Measurements from ENCODE around the gene CRTC3.
"Not testable (repeated sequence)": the region's sequence is repeated elsewhere in the genome, so short reads cannot be mapped to it uniquely, and the experiment has no call there.

Gene CRTC3

GRCh38 chr15:90620379-90621067, 90.8 kb downstream of the CRTC3 start:
- FAIRE-seq (no peak), DNase-seq (ENCODE audit: low spot score) (no peak)

DNA sequence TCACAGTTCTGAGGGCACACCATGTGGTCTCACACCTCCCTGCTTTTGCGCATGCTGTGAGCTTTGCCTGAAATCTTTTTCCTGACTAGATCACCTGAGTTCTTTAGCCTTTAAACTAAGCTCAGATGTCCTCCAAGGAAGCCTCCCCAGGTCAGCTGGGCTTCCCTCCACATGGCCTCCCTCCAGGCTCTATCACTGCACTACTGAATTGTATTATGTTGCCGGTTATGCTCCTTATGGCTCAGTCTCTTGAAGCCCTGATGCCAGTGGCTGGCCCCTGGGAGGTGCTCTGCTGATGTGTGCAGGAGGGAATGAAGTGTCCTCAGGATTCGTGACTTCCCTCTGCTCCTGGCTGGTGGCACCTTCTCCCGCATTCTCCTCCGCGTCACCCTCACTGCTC, 94.1 kb downstream of the CRTC3 start:
- no peak for DNase-seq (ENCODE audit: low spot score)
- FAIRE-seq, result no peak

DNA sequence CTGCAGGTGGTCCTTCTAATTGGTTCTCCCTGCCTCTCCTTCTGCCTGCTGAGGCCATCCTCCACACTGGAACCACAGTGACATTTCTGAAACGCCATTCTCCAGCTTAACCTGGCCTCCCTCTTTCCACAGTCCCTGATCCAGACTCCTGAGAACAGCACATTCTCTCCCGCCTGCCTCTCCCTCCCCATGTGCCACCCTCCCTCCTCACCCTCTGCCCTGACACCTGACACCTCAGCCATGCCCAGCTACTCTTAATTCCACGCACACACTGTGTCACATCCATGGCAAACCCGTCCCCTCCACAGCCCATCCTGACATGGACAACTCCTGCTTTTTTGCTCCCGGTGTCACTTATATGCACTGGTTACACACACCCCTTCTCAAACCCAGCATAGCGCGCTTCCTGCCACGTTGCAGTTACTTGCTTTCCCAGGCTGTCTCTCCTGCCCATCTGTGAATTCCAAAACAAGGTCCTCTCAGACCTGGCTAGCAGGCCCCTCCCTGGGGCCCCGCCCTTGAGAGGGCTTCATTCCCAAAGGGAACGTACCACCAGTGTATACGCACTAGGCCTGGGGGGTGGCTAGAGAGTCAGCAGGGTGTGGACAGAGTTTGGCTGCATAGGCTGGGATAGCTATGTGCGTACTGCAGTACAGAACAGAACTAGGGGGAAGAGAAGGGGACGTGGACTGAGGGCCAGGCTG, 94.7 kb downstream of the CRTC3 start:
- FAIRE-seq, result no peak
- no peak for DNase-seq (ENCODE audit: low spot score)

- no peak for DNase-seq (ENCODE audit: low spot score)
- no peak for FAIRE-seq
Measured at GRCh38 chr15:90625037-90625436, 95.3 kb downstream of the CRTC3 start.

GRCh38 chr15:90629217-90629616, 99.5 kb downstream of the CRTC3 start:
- no peak for DNase-seq (ENCODE audit: low spot score)
- FAIRE-seq, result no peak

DNA sequence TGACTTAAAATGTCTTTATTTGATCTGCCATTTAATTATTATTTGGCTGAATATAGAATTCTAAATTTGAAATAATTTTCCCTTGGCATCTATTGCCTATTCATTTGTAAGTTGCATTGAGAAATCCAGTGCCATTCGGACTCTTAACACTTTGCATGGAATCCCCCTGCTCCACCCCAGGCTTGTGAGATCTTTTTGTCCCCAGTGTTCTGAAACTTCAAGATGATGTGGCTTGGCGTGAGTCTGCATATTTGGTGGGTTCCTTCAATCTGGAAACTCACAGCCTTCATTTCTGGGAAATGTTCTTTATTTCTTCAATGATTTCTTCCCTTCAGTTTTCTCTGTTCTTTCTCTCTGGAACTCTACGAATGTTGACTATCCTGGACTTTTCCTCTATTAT, 103.6 kb downstream of the CRTC3 start:
- no peak for FAIRE-seq

DNA sequence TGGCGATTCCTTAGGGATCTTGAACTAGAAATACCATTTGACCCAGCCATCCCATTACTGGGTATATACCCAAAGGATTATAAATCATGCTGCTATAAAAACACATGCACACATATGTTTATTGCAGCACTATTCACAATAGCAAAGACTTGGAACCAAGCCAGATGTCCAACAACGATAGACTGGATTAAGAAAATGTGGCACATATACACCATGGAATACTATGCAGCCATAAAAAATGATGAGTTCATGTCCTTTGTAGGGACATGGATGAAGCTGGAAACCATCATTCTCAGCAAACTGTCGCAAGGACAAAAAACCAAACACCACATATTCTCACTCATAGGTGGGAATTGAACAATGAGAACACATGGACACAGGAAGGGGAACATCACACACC, 107.3 kb downstream of the CRTC3 start:
- not testable (repeated sequence) for FAIRE-seq; DNase-seq (ENCODE audit: low spot score)

More for the DNA sequence above, 103.6 kb downstream of the CRTC3 start:
- DNase-seq (ENCODE audit: low spot score), result no peak

- DNase-seq (ENCODE audit: low spot score), result no peak
- no peak for FAIRE-seq
Measured at GRCh38 chr15:90637693-90638092, 108.0 kb downstream of the CRTC3 start.

- FAIRE-seq (no peak), DNase-seq (ENCODE audit: low spot score) (no peak)
Measured at GRCh38 chr15:90638201-90638691, 108.5 kb downstream of the CRTC3 start.

GRCh38 chr15:90638963-90639362, 109.2 kb downstream of the CRTC3 start:
- FAIRE-seq, result no peak

GRCh38 chr15:90640862-90641261, 111.1 kb downstream of the CRTC3 start:
- FAIRE-seq (no peak), DNase-seq (ENCODE audit: low spot score) (no peak)

More at GRCh38 chr15:90638963-90639362, 109.2 kb downstream of the CRTC3 start:
- DNase-seq (ENCODE audit: low spot score), result no peak

- no peak for FAIRE-seq
Measured at GRCh38 chr15:90641581-90642463, 112.1 kb downstream of the CRTC3 start.

GRCh38 chr15:90642464-90643300, 113.0 kb downstream of the CRTC3 start:
- no peak for DNase-seq (ENCODE audit: low spot score)
- no peak for FAIRE-seq

More at GRCh38 chr15:90641581-90642463, 112.1 kb downstream of the CRTC3 start:
- no peak for DNase-seq (ENCODE audit: low spot score)

DNA sequence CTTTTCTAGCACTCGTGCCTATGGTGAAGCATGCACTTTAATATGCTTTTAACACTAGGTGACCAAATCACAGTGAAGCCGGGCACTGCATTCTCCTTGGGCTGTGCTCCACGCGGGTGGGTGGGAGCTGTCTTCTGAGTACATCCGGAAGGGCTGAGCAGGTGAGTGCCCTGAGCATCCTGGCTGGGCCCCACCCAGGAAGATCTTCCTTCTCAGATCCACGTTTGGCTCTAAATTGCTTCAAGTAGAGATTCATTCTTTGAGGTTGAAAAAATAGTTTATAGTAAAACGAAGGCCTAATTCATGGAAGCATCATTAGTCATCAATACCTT, 113.5 kb downstream of the CRTC3 start:
- no peak for DNase-seq (ENCODE audit: low spot score)
- FAIRE-seq, result no peak

DNA sequence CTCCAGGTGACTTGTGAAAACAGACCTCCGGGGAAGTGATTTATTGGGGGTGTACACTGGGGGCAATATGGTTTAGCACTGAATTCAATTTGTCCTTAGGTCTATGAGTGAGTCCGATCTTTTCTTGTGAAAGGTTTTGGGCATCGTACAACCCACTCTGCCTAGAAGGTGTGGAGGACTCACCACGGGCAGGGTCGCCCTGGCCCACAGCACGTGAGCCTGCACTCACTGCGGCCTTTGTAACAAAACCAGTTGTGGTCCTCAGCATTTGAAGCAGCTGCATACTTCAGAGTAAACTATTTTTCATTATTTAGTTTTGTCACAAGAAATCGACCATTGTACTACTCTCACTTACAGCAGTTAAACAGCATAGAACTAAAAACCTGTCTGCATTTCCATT, 114.8 kb downstream of the CRTC3 start:
- no peak for FAIRE-seq
- no peak for DNase-seq (ENCODE audit: low spot score)

GRCh38 chr15:90644952-90645725, 115.4 kb downstream of the CRTC3 start:
- DNase-seq (ENCODE audit: low spot score) (no peak), FAIRE-seq (no peak)

DNA sequence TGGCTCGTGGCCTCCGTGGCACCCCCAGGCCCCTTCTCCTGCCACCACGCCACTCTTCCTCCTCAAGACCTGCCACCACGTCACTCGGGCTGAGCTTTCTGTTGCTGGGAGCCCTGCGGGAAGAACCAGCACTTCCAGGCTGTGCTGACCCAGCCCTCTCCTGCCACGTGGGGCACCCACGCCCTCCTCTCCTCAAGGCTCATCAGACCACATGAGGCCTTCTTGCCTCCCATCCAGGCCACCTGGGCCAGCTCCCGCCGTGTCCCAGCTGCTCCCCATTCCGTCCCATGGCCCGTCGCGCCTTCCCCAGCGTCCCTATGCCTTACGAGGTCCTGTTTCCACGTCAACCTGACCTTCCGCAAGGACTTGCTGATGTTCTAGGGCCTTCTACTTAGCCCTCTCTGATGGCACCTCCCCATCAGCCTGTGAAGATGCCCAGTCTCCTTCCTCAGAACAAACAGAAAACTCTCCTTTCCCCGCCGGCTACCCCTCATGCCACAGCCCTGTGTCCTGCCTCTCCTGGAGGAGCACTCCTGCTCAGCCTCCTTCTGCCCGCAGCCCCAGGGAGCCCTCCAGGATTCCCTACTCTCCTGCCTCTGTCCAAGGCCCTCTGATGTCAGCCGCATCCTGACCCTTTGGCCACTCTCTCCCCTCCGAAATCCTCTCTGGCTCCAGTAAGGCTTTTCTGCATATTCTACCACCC, 116.3 kb downstream of the CRTC3 start:
- no peak for FAIRE-seq
- no peak for DNase-seq (ENCODE audit: low spot score)

DNA sequence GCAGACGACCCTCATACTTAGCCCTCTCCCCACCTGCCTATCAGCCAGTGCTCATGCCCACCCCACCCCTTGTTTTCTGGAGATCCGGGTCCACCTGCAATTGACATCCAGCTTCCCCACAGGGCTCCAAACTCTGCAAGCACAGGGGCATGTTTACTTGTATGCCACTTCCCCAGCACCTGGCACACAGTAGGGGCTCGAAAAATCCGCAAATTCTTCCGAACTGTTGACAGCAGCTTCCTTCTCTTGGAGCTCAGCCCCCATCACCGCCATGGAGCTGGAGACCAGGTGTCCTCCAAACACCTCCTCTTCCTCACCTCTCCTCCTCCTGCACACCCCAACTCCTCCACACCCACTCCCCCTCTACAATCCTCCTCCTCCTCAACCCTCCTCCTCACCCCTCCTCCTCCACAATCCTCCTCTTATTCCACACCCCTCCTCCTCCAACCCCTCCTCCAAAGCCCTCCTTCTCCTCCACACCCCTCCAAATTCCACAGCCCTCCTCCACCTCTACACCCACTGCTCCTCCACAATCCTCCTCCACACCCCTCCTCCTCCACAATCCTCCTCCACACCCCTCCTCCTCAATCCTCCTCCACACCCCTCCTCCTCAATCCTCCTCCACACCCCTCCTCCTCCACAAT, 117.1 kb downstream of the CRTC3 start:
- FAIRE-seq (no peak), DNase-seq (ENCODE audit: low spot score) (no peak)

DNA sequence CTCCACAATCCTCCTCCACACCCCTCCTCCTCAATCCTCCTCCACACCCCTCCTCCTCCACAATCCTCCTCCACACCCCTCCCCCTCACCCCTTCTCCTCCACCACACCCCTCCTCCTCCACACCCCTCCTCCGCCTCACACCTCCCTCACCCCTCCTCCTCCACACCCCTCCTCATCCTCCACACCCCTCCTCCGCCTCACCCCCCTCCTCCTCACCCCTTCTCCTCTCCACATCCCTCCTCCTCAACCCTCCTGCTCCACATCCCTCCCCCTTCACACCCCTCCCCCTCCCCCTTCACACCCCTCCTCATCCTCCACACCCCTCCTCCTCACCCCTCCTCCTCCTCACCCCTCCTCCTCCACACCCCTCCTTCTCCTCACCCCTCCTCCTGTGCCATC, 117.6 kb downstream of the CRTC3 start:
- FAIRE-seq (no peak), DNase-seq (ENCODE audit: low spot score) (no peak)

Data from RCC 7860 (cell line).